Measurements from ENCODE around the gene KRTAP12-3. TPM values are rescaled to one million over a fixed set of nuclear protein-coding genes. Genes with fewer than 3 reads are reported as not detected.

The KRTAP12-3 gene
- polyA plus RNA-seq, 1 of the 3 experiments (the other 2 are of a cell fraction) = not detected

GRCh38 chr21:44684077-44684476 lies 26.3 kb downstream of the KRTAP12-3 start:
- Histone ChIP-seq H3K9me2 (no peaks in the 10 kb centered on the region), H3K9me3 (no peaks in the 10 kb centered on the region), H3K9ac (no peak overlapping the region), H3K4me2 (no peak overlapping the region), H3K79me2 (ENCODE audit: insufficient read depth) (no peaks in the 10 kb centered on the region), H3K4me1 (ENCODE audit: control insufficient read depth in 1 of 2, insufficient read depth in 2 of 2, low read depth in 1 of 2, low read length in 1 of 2) (no peaks in the 10 kb centered on the region), H2AFZ (ENCODE audit: low read depth) (no peak overlapping the region), H3F3A (replicated peaks; ENCODE audit: insufficient read depth) (no peaks in the 10 kb centered on the region), H3K27me3 (ENCODE audit: insufficient read depth) (peaks cover 44% of the 10 kb centered on the region), H3K36me3 (replicated peaks in 1 of 2; ENCODE audit: control insufficient read depth in 1 of 2, insufficient read depth in 2 of 2, low read length in 1 of 2) (no peaks in the 10 kb centered on the region), H4K20me1 (ENCODE audit: insufficient read depth) (no peaks in the 10 kb centered on the region), H3K4me3 (ENCODE audit: low read depth in 2 of 2, low read length in 1 of 2) (no peak overlapping the region), H3K27ac (ENCODE audit: low read depth in 2 of 2, low read length in 1 of 2) (no peak overlapping the region)
- no peak for DNase-seq
- CTCF ChIA-PET = interaction anchor here (0.5 kb wide), 1 partner anchor 9 kb away, joined by 3 read pairs; no protein-coding TSS in a partner anchor
- POLR2A ChIA-PET = no interaction called here
- WGBS (ENCODE audit: low lambda C conversion rate) = 10% methylated on average over 6 of the region's 7 CpGs
- TF ChIP-seq EZH2phosphoT487 (IDR thresholded peaks at IDR 0.05; ENCODE audit: borderline replicate concordance, low read depth) (no peak), NFIC (IDR thresholded peaks at IDR 0.05; ENCODE audit: borderline replicate concordance) (no peak), POLR2AphosphoS5 (IDR thresholded peaks at IDR 0.05; ENCODE audit: low read depth, low read length) (no peak), JUND (IDR thresholded peaks at IDR 0.05) (no peak), YY1 (IDR thresholded peaks at IDR 0.05; ENCODE audit: low read depth) (no peak), TAF1 (IDR thresholded peaks at IDR 0.05; ENCODE audit: borderline replicate concordance, low read depth, low read length) (no peak), FOXM1 (IDR thresholded peaks at IDR 0.05; ENCODE audit: low read depth) (no peak), MXI1 (IDR thresholded peaks at IDR 0.05; ENCODE audit: low read depth, low read length) (no peak), FOXJ3 (CRISPR knock-in tag; IDR thresholded peaks at IDR 0.05) (no peak), RFX5 (IDR thresholded peaks at IDR 0.05; ENCODE audit: low read length) (no peak), TCF12 (IDR thresholded peaks at IDR 0.05) (no peak), CHD2 (IDR thresholded peaks at IDR 0.05; ENCODE audit: low read length, partially characterized antibody) (no peak), RCOR1 (IDR thresholded peaks at IDR 0.05; ENCODE audit: low read length) (no peak), FOSL2 (IDR thresholded peaks at IDR 0.05; ENCODE audit: borderline replicate concordance, low read depth) (no peak), RXRA (IDR thresholded peaks at IDR 0.05; ENCODE audit: borderline replicate concordance, low read depth) (no peak)
- TF ChIP-seq, protein P1, sequence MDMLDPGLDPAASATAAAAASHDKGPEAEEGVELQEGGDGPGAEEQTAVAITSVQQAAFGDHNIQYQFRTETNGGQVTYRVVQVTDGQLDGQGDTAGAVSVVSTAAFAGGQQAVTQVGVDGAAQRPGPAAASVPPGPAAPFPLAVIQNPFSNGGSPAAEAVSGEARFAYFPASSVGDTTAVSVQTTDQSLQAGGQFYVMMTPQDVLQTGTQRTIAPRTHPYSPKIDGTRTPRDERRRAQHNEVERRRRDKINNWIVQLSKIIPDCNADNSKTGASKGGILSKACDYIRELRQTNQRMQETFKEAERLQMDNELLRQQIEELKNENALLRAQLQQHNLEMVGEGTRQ (IDR thresholded peaks at IDR 0.05; ENCODE audit: borderline replicate concordance, low read depth, low read length) = no peak
- TF ChIP-seq, protein P2, sequence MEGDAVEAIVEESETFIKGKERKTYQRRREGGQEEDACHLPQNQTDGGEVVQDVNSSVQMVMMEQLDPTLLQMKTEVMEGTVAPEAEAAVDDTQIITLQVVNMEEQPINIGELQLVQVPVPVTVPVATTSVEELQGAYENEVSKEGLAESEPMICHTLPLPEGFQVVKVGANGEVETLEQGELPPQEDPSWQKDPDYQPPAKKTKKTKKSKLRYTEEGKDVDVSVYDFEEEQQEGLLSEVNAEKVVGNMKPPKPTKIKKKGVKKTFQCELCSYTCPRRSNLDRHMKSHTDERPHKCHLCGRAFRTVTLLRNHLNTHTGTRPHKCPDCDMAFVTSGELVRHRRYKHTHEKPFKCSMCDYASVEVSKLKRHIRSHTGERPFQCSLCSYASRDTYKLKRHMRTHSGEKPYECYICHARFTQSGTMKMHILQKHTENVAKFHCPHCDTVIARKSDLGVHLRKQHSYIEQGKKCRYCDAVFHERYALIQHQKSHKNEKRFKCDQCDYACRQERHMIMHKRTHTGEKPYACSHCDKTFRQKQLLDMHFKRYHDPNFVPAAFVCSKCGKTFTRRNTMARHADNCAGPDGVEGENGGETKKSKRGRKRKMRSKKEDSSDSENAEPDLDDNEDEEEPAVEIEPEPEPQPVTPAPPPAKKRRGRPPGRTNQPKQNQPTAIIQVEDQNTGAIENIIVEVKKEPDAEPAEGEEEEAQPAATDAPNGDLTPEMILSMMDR (IDR thresholded peaks at IDR 0.05) = no peak

DNA sequence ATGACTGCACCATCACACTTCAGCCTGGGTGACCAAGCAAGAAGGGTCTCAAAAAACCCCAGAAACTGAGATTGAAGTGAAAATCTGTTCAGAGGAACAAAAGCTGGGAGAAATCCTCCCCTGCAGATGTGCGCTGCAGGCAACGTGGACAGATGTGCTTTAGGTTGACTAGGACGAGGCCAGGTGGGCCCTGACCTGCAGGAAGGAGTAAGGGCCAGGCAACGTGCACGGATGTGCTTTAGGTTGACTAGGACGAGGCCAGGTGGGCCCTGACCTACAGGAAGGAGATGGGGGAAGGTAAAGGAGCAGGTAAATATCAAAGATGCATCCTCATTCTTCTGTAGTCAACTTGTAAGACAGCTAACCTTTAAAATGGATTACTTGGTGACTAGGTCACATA lies 26.8 kb downstream of the KRTAP12-3 start:
- CTCF ChIA-PET = interaction anchor here (0.5 kb wide), 1 partner anchor 9 kb away, joined by 3 read pairs; no protein-coding TSS in a partner anchor
- H3K4me2 ChIP-seq = no peak overlapping the region
- H3F3A ChIP-seq (replicated peaks; ENCODE audit: insufficient read depth) = no peaks in the 10 kb centered on the region
- H3K4me1 ChIP-seq (ENCODE audit: control insufficient read depth in 1 of 2, insufficient read depth in 2 of 2, low read depth in 1 of 2, low read length in 1 of 2) = no peaks in the 10 kb centered on the region
- H3K9me3 ChIP-seq = no peaks in the 10 kb centered on the region
- H2AFZ ChIP-seq (ENCODE audit: low read depth) = no peak overlapping the region
- no peaks in the 10 kb centered on the region for H3K36me3 ChIP-seq (replicated peaks in 1 of 2; ENCODE audit: control insufficient read depth in 1 of 2, insufficient read depth in 2 of 2, low read length in 1 of 2)
- no peaks in the 10 kb centered on the region for H3K9me2 ChIP-seq
- WGBS (ENCODE audit: low lambda C conversion rate) = 2% methylated on average over 6 of the region's 6 CpGs
- DNase-seq = no peak
- no peak overlapping the region for H3K9ac ChIP-seq
- no peak overlapping the region for H3K27ac ChIP-seq (ENCODE audit: low read depth in 2 of 2, low read length in 1 of 2)
- H3K27me3 ChIP-seq (ENCODE audit: insufficient read depth) = peaks cover 45% of the 10 kb centered on the region
- no peak overlapping the region for H3K4me3 ChIP-seq (ENCODE audit: low read depth in 2 of 2, low read length in 1 of 2)
- H3K79me2 ChIP-seq (ENCODE audit: insufficient read depth) = no peaks in the 10 kb centered on the region
- no peaks in the 10 kb centered on the region for H4K20me1 ChIP-seq (ENCODE audit: insufficient read depth)
- POLR2A ChIA-PET = no interaction called here
- TF ChIP-seq MEF2A (IDR thresholded peaks at IDR 0.05; ENCODE audit: borderline replicate concordance, low read depth) = no peak
- no peak for TF ChIP-seq FOXJ3 (CRISPR knock-in tag; IDR thresholded peaks at IDR 0.05)
- TF ChIP-seq RFX5 (IDR thresholded peaks at IDR 0.05; ENCODE audit: low read length) = no peak
- TF ChIP-seq TCF12 (IDR thresholded peaks at IDR 0.05) = no peak
- TF ChIP-seq NRF1 (IDR thresholded peaks at IDR 0.05; ENCODE audit: low read depth, low read length) = no peak
- no peak for TF ChIP-seq REST (IDR thresholded peaks at IDR 0.05; ENCODE audit: low read depth, low read length)
- TF ChIP-seq MXI1 (IDR thresholded peaks at IDR 0.05; ENCODE audit: low read depth, low read length) = no peak
- no peak for TF ChIP-seq GABPA (IDR thresholded peaks at IDR 0.05; ENCODE audit: low read depth)
- TF ChIP-seq PBX3 (IDR thresholded peaks at IDR 0.05) = no peak
- no peak for TF ChIP-seq SIN3A (IDR thresholded peaks at IDR 0.05; ENCODE audit: borderline replicate concordance, low read depth, low read length)
- no peak for TF ChIP-seq YY1 (IDR thresholded peaks at IDR 0.05; ENCODE audit: low read depth)

Data from SK-N-SH (cell line).